Large intestine (tissue), 3 donors: ENCODE data around the gene SOWAHA. TPM values are rescaled to one million over a fixed set of nuclear protein-coding genes. Genes with fewer than 3 reads are reported as not detected.

Experiments used
- DNase-seq, 2 donors: peaks; one replicate each; pipeline versions ENCODE4 v3.0.0 to v3.0.0-alpha.2; 2013
- H3K27ac ChIP-seq: one replicate; pipeline ENCODE4 v1.5.1; 2013; ENCODE audit warnings: low read length
- H3K27me3 ChIP-seq: 2 replicates; pipeline ENCODE4 v1.6.1; 2013; ENCODE audit warnings: low read length; ENCODE audit not compliant: control insufficient read depth, insufficient read depth
- H3K36me3 ChIP-seq: 2 replicates; pipeline ENCODE4 v1.6.1; 2013; ENCODE audit warnings: low read length; ENCODE audit not compliant: control insufficient read depth, insufficient read depth
- H3K4me1 ChIP-seq: one replicate; pipeline ENCODE4 v1.6.1; 2013; ENCODE audit warnings: low read length; ENCODE audit not compliant: control insufficient read depth, insufficient read depth
- H3K4me3 ChIP-seq: one replicate; pipeline ENCODE4 v1.5.1; 2013; ENCODE audit warnings: low read length
- H3K9me3 ChIP-seq: one replicate; pipeline ENCODE4 v1.6.1; 2013; ENCODE audit warnings: mild to moderate bottlenecking, low read depth, low read length, moderate library complexity; ENCODE audit not compliant: control insufficient read depth
- WGBS: methylation state at CpG from one replicate; pipeline ENCODE4 v1.1.5; 2013; ENCODE audit warnings: low lambda C conversion rate; ENCODE audit not compliant: insufficient coverage; 5-methylcytosine and 5-hydroxymethylcytosine counted together
- polyA plus RNA-seq: library from polyadenylated mRNA; unstranded; fragments of 120-200 nt; gene quantifications from one replicate; pipeline ENCODE4 v1.2.1, GENCODE V29; 2013

The SOWAHA gene
- polyA plus RNA-seq, 1 donor, result 54.3 TPM

GRCh38 chr5:132836852-132837251, 23.8 kb downstream of the SOWAHA start:
- 100% methylated on average over 1 of the region's 1 CpG for WGBS
- Histone ChIP-seq H3K27me3 (no peaks in the 10 kb centered on the region), H3K36me3 (no peaks in the 10 kb centered on the region), H3K9me3 (no peaks in the 10 kb centered on the region), H3K4me1 (peaks cover 51% of the 10 kb centered on the region), H3K4me3 (no peak overlapping the region), H3K27ac (peak overlapping the region; percentile 74)
- no peak for DNase-seq

GRCh38 chr5:132837868-132838267, 24.8 kb downstream of the SOWAHA start:
- no peaks in the 10 kb centered on the region for H3K36me3 ChIP-seq
- no CpG with 5 or more reads among the region's 2 CpGs for WGBS
- H3K4me1 ChIP-seq, result peaks cover 51% of the 10 kb centered on the region
- peak; percentile 85 to 92 for DNase-seq
- no peaks in the 10 kb centered on the region for H3K27me3 ChIP-seq
- H3K27ac ChIP-seq, result peak overlapping the region; percentile 74
- H3K9me3 ChIP-seq, result no peaks in the 10 kb centered on the region
- no peak overlapping the region for H3K4me3 ChIP-seq

DNA sequence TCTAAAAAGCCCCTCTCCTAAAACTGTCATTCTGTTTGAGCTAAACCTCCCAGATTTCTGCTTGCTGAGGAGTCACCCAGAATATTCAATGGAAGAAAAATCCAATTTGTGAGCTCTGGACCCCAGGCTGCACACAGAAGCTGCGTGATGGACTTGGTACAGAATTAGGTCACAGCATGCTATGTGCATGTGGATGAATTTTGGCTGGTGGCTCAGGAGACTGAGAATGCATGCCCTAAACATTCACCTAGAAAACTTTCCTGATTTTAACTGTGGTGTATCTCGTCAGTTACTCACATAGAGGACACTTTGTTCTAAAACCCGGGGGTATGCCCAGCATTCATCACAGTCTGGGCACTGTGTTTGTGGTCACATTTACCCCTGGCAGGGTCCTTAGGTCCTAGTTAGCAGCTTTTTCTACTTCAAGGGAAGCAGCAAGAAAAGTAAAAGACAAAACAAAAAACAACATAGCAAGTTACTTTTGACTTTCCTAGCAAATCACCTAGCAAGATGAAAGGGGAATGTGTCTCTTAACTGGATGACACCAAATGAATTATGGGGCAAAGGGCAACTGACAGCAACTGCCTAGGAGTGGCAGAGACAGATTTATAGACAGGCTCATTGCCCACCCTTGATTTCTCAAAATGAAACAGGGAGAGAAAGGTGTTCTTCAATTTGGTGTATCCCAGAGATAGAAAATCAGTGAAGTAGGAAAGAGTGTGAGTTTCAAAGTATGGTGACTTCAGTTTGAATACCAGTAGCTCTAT, 25.6 kb downstream of the SOWAHA start:
- Histone ChIP-seq H3K27ac (peak overlapping the region; percentile 74), H3K4me3 (no peak overlapping the region), H3K4me1 (peaks cover 51% of the 10 kb centered on the region), H3K9me3 (no peaks in the 10 kb centered on the region), H3K36me3 (no peaks in the 10 kb centered on the region), H3K27me3 (no peaks in the 10 kb centered on the region)
- DNase-seq, result peak in 1 of 2 donors; percentile 67
- no CpG with 5 or more reads among the region's 3 CpGs for WGBS

GRCh38 chr5:132839426-132840301, 26.6 kb downstream of the SOWAHA start:
- peaks cover 51% of the 10 kb centered on the region for H3K4me1 ChIP-seq
- DNase-seq, result peak; percentile 83 to 93
- 0% methylated on average over 1 of the region's 8 CpGs for WGBS

DNA sequence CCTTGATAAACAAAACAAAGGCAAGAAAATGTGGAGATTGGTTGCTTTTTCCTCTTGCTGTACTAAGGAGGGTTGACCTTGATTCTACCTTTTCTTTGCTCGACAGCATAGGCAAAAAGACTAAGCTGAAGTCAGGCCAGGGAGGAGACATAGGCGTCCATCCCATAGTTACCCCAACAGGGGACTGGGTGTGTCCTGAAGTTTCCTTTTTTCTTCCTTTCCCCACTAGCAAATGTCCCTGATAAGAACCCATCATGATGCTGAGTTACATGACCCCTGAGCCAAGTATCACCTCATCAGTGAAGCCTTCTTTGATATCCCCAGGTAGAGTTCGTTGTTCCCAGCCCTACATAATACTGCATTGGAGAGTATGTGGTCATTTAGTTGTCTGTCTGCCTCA, 27.2 kb downstream of the SOWAHA start:
- H3K9me3 ChIP-seq, result no peaks in the 10 kb centered on the region
- no peaks in the 10 kb centered on the region for H3K36me3 ChIP-seq
- H3K27me3 ChIP-seq, result no peaks in the 10 kb centered on the region
- DNase-seq, result no peak
- peak overlapping the region; percentile 74 for H3K27ac ChIP-seq
- H3K4me1 ChIP-seq, result peaks cover 51% of the 10 kb centered on the region
- no CpG with 5 or more reads among the region's 3 CpGs for WGBS
- H3K4me3 ChIP-seq, result no peak overlapping the region

More at GRCh38 chr5:132839426-132840301, 26.6 kb downstream of the SOWAHA start:
- no peak overlapping the region for H3K4me3 ChIP-seq
- no peaks in the 10 kb centered on the region for H3K27me3 ChIP-seq
- H3K27ac ChIP-seq, result peak overlapping the region; percentile 74
- no peaks in the 10 kb centered on the region for H3K36me3 ChIP-seq
- no peaks in the 10 kb centered on the region for H3K9me3 ChIP-seq

GRCh38 chr5:132840896-132841295, 27.8 kb downstream of the SOWAHA start:
- Histone ChIP-seq H3K4me1 (peaks cover 50% of the 10 kb centered on the region), H3K36me3 (no peaks in the 10 kb centered on the region), H3K4me3 (no peak overlapping the region), H3K9me3 (no peaks in the 10 kb centered on the region), H3K27me3 (no peaks in the 10 kb centered on the region), H3K27ac (peak overlapping the region; percentile 74)
- no CpG with 5 or more reads among the region's 1 CpG for WGBS
- no peak for DNase-seq

DNA sequence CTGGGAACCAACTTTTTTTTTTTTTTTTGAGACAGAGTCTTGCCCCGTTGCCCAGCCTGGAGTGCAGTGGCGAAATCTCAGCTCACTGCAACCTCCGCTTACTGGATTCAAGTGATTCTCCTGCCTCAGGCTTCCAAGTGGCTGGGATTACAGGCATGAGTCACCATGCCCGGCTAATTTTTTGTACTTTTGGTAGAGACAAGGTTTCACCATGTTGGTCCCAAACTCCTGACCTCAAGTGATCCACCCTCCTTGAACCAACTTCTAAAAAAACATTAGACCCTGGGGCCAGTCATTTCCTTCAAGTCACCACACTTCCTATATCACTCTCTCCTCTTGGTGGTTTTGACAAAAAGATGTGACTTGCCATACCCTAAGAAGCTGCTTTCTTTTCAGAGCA, 28.2 kb downstream of the SOWAHA start:
- Histone ChIP-seq H3K9me3 (no peaks in the 10 kb centered on the region), H3K27me3 (no peaks in the 10 kb centered on the region), H3K4me1 (peaks cover 49% of the 10 kb centered on the region), H3K27ac (peak overlapping the region; percentile 74), H3K36me3 (no peaks in the 10 kb centered on the region), H3K4me3 (no peak overlapping the region)
- DNase-seq, result no peak
- no CpG with 5 or more reads among the region's 4 CpGs for WGBS

DNA sequence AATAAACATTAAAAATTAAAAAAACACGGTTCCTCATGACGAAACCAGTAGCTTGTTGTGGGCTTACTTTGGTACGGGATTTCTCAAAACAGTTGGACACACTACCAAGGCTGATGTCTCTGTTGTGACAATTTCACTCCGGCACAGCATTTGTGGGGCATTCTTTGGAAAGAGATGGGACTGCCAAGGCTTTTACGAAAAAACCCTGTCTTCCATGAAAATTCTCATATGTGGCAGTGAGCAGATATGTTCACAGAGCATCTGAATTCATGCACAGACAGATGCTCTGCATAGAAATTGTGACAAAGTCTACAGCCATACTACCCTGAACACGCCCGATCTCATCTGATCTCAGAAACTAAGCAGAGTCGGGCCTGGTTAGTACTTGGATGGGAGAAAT, 35.2 kb downstream of the SOWAHA start:
- H3K4me1 ChIP-seq, result peaks cover 13% of the 10 kb centered on the region
- 84% methylated on average over 3 of the region's 8 CpGs for WGBS
- no peak for DNase-seq
- no peak overlapping the region for H3K4me3 ChIP-seq
- no peaks in the 10 kb centered on the region for H3K27me3 ChIP-seq
- no peaks in the 10 kb centered on the region for H3K36me3 ChIP-seq
- H3K9me3 ChIP-seq, result no peaks in the 10 kb centered on the region
- no peak overlapping the region for H3K27ac ChIP-seq

- H3K36me3 ChIP-seq, result no peaks in the 10 kb centered on the region
- no CpG with 5 or more reads among the region's 1 CpG for WGBS
- no peaks in the 10 kb centered on the region for H3K9me3 ChIP-seq
- peaks cover 13% of the 10 kb centered on the region for H3K4me1 ChIP-seq
- H3K4me3 ChIP-seq, result no peak overlapping the region
- no peaks in the 10 kb centered on the region for H3K27me3 ChIP-seq
- H3K27ac ChIP-seq, result peak overlapping the region; percentile 35
- peak in 1 of 2 donors; percentile 72 for DNase-seq
Measured at GRCh38 chr5:132849347-132849746, 36.2 kb downstream of the SOWAHA start.

GRCh38 chr5:132850066-132850465, 37.0 kb downstream of the SOWAHA start:
- Histone ChIP-seq H3K4me1 (peaks cover 13% of the 10 kb centered on the region), H3K9me3 (no peaks in the 10 kb centered on the region), H3K4me3 (no peak overlapping the region), H3K36me3 (no peaks in the 10 kb centered on the region), H3K27ac (peak overlapping the region; percentile 35), H3K27me3 (no peaks in the 10 kb centered on the region)
- DNase-seq, result no peak
- WGBS, result 50% methylated on average over 1 of the region's 2 CpGs
